Glutamatergic neuron (in vitro differentiated cells): ENCODE results near the gene SLC41A1. TPM values are rescaled to one million over a fixed set of nuclear protein-coding genes. Genes with fewer than 3 reads are reported as not detected.

Experiments used
- DNase-seq: peaks from one replicate; pipeline ENCODE4 v3.0.0; 2022
- H3K27ac Mint-ChIP-seq: one replicate; pipeline ENCODE4 v1.8.0; 2020; ENCODE audit warnings: mild to moderate bottlenecking, mixed read lengths, inconsistent platforms; ENCODE audit not compliant: unreplicated experiment
- H3K27me3 Mint-ChIP-seq: one replicate; pipeline ENCODE4 v1.8.0; 2020; ENCODE audit warnings: mild to moderate bottlenecking, moderate library complexity, mixed read lengths, inconsistent platforms; ENCODE audit not compliant: unreplicated experiment
- H3K36me3 Mint-ChIP-seq: one replicate; pipeline ENCODE4 v1.8.0; 2020; ENCODE audit warnings: mild to moderate bottlenecking, mixed read lengths, inconsistent platforms; ENCODE audit not compliant: unreplicated experiment
- H3K4me1 Mint-ChIP-seq: one replicate; pipeline ENCODE4 v1.8.0; 2020; ENCODE audit warnings: mild to moderate bottlenecking, low read depth, mixed read lengths, inconsistent platforms; ENCODE audit not compliant: unreplicated experiment
- H3K4me3 Mint-ChIP-seq: one replicate; pipeline ENCODE4 v1.8.0; 2020; ENCODE audit warnings: mild to moderate bottlenecking, mixed read lengths, inconsistent platforms; ENCODE audit not compliant: unreplicated experiment
- H3K9me3 Mint-ChIP-seq: one replicate; pipeline ENCODE4 v1.8.0; 2020; ENCODE audit warnings: mild to moderate bottlenecking, moderate library complexity, mixed read lengths, inconsistent platforms; ENCODE audit not compliant: unreplicated experiment
- total RNA-seq: library from RNA; stranded (reverse); fragmentation: NEBNext Ultra II Directional; extraction: Animal tissue kit (Norgen Biotek cat#: 25700); gene quantifications from one replicate; pipeline ENCODE4 v1.2.1, GENCODE V29; 2021; ENCODE audit not compliant: unreplicated experiment
- TF ChIP-seq, protein P1 (sequence below): fragments of 200-600 bp; sonication (generic); IDR thresholded peaks from one replicate; pipeline ENCODE4 v1.5.0; 2021; ENCODE audit not compliant: partially characterized antibody, unreplicated experiment

SLC41A1 gene
- total RNA-seq, 1 donor from 2014 or later = 6.2 TPM

- H3K4me3 Mint-ChIP-seq = no peak overlapping the region
- H3K27me3 Mint-ChIP-seq = peaks cover 2% of the 10 kb centered on the region
- TF ChIP-seq, protein P1, sequence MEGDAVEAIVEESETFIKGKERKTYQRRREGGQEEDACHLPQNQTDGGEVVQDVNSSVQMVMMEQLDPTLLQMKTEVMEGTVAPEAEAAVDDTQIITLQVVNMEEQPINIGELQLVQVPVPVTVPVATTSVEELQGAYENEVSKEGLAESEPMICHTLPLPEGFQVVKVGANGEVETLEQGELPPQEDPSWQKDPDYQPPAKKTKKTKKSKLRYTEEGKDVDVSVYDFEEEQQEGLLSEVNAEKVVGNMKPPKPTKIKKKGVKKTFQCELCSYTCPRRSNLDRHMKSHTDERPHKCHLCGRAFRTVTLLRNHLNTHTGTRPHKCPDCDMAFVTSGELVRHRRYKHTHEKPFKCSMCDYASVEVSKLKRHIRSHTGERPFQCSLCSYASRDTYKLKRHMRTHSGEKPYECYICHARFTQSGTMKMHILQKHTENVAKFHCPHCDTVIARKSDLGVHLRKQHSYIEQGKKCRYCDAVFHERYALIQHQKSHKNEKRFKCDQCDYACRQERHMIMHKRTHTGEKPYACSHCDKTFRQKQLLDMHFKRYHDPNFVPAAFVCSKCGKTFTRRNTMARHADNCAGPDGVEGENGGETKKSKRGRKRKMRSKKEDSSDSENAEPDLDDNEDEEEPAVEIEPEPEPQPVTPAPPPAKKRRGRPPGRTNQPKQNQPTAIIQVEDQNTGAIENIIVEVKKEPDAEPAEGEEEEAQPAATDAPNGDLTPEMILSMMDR = no peak
- no peaks in the 10 kb centered on the region for H3K36me3 Mint-ChIP-seq
- no peak overlapping the region for H3K27ac Mint-ChIP-seq
- no peaks in the 10 kb centered on the region for H3K4me1 Mint-ChIP-seq
- no peaks in the 10 kb centered on the region for H3K9me3 Mint-ChIP-seq
- DNase-seq = no peak
These were observed 29.6 kb downstream of the SLC41A1 start for GRCh38 chr1:205783433-205783795.

DNA sequence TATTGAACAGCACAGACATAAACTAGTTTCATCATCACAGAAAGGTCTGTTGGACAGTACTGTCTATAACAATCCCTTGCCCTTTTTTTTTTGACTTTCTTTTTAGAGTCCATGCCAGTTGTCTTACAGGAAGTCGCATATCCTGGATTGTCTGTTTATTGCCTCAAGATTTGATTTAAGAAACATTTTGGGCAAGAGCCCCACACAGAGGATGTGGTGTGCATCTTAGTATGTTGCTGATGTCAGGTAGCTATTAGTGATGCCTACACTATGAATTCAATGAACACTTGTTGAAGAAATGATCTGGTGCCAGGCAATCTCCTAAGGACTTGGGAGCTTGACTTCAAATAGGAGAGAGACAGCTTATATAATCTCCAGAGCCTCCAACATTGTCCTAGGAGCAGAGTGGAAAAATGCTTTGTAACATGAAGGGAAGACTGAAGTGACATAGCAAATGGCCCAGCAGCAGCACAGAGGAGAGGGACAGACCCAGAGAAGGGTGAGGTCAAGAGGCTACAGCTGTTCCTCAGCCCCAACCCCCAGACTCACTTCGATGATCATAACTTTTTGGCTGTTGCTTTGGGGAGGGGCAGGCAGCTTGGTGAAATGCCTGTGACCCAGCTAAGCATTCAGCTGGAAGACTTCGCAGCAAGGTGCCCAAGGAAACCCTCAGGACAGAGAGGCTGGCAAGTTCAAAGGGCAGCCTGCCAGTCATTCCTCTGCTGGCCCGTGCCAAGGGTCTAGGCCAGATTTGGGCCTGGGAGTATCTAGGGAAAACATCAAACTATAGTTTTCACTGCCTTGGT is 30.2 kb downstream of the SLC41A1 start:
- Mint-ChIP-seq H3K27me3 (peaks cover 4% of the 10 kb centered on the region), H3K9me3 (no peaks in the 10 kb centered on the region), H3K27ac (no peak overlapping the region), H3K4me3 (no peak overlapping the region), H3K4me1 (no peaks in the 10 kb centered on the region), H3K36me3 (no peaks in the 10 kb centered on the region)
- DNase-seq = no peak
- TF ChIP-seq, protein P1 = no peak

- Mint-ChIP-seq H3K4me3 (no peak overlapping the region), H3K27ac (no peak overlapping the region), H3K4me1 (no peaks in the 10 kb centered on the region), H3K36me3 (no peaks in the 10 kb centered on the region), H3K9me3 (no peaks in the 10 kb centered on the region), H3K27me3 (peaks cover 5% of the 10 kb centered on the region)
- DNase-seq = no peak
- TF ChIP-seq, protein P1 = no peak
These were observed 32.7 kb downstream of the SLC41A1 start for GRCh38 chr1:205780335-205780734.

GRCh38 chr1:205777994-205778393 is 35.0 kb downstream of the SLC41A1 start:
- peaks cover 7% of the 10 kb centered on the region for H3K27me3 Mint-ChIP-seq
- TF ChIP-seq, protein P1 = no peak
- DNase-seq = no peak
- H3K27ac Mint-ChIP-seq = no peak overlapping the region
- no peaks in the 10 kb centered on the region for H3K9me3 Mint-ChIP-seq
- no peaks in the 10 kb centered on the region for H3K36me3 Mint-ChIP-seq
- no peak overlapping the region for H3K4me3 Mint-ChIP-seq
- H3K4me1 Mint-ChIP-seq = no peaks in the 10 kb centered on the region

DNA sequence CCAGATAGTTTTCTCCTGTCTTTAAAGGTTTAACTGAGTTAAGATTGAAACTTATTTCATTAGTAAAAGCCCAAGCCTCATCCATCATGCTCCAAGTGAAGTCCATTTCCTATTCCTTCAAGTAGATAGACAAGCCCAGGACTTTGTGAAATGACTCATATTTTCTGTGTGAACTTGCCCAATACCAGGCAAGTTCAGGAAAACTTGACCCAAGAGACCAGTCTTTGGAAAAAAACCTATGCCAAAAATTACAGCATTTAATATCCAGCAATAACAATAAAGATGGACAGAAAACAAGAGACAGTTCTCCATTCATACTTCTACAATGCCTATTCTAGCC is 37.3 kb downstream of the SLC41A1 start:
- Mint-ChIP-seq H3K27ac (no peak overlapping the region), H3K36me3 (no peaks in the 10 kb centered on the region), H3K4me3 (peak overlapping the region; percentile 93), H3K9me3 (no peaks in the 10 kb centered on the region), H3K27me3 (peaks cover 11% of the 10 kb centered on the region), H3K4me1 (no peaks in the 10 kb centered on the region)
- no peak for DNase-seq
- TF ChIP-seq, protein P1 = no peak
